Stimulated activated CD8-positive, alpha-beta memory T cell treated with anti-CD3 and anti-CD28 coated beads, Interleukin-12 subunit alpha, Interleukin-12 subunit beta, amount 100 ng/mL, for 4 hours (primary cell): ENCODE measurements around the gene ZBED1.
"Not testable (repeated sequence)": the region's sequence is repeated elsewhere in the genome, so short reads cannot be mapped to it uniquely, and the experiment has no call there.

Source experiments
- DNase-seq: peaks from one replicate; pipeline ENCODE4 v3.0.0-alpha.2; 2020; ENCODE audit warnings: low read depth

Gene ZBED1

GRCh38 chrX:2497961-2498780 lies 2.6 kb downstream of the ZBED1 start:
- no peak for DNase-seq

GRCh38 chrX:2495595-2495994 lies 5.2 kb downstream of the ZBED1 start:
- no peak for DNase-seq

GRCh38 chrX:2492531-2493218 lies 8.1 kb downstream of the ZBED1 start:
- no peak for DNase-seq

- DNase-seq, result no peak
These were observed 10.1 kb downstream of the ZBED1 start for GRCh38 chrX:2490634-2491033.

GRCh38 chrX:2489446-2490445 lies 11.0 kb downstream of the ZBED1 start:
- no peak for DNase-seq

GRCh38 chrX:2488621-2489285 lies 12.0 kb downstream of the ZBED1 start:
- no peak for DNase-seq

GRCh38 chrX:2487366-2487765 lies 13.4 kb downstream of the ZBED1 start:
- DNase-seq, result no peak

- no peak for DNase-seq
These were observed 14.2 kb downstream of the ZBED1 start for GRCh38 chrX:2486476-2487133.

- DNase-seq, result no peak
These were observed 14.9 kb downstream of the ZBED1 start for GRCh38 chrX:2485789-2486345.

GRCh38 chrX:2484721-2485648 lies 15.8 kb downstream of the ZBED1 start:
- no peak for DNase-seq

- no peak for DNase-seq
These were observed 16.5 kb downstream of the ZBED1 start for GRCh38 chrX:2484256-2484655.

GRCh38 chrX:2483398-2484060 lies 17.2 kb downstream of the ZBED1 start:
- DNase-seq, result no peak

GRCh38 chrX:2481597-2481996 lies 19.2 kb downstream of the ZBED1 start:
- not testable (repeated sequence) for DNase-seq

- not testable (repeated sequence) for DNase-seq
These were observed 20.8 kb downstream of the ZBED1 start for GRCh38 chrX:2479982-2480381.

GRCh38 chrX:2479420-2479780 lies 21.4 kb downstream of the ZBED1 start:
- DNase-seq, result no peak

- DNase-seq, result no peak
These were observed 22.0 kb downstream of the ZBED1 start for GRCh38 chrX:2478546-2479419.

- DNase-seq, result not testable (repeated sequence)
These were observed 23.5 kb downstream of the ZBED1 start for GRCh38 chrX:2477313-2477712.
